B cell (primary cell): ENCODE data around the gene PARVA. TPM values are rescaled to one million over a fixed set of nuclear protein-coding genes. Genes with fewer than 3 reads are reported as not detected.

Source experiments
- ATAC-seq: fragments of 200-7000 bp; cut with Tn5 transposase; one replicate; pipeline ENCODE4 v1.10.0; 2021; ENCODE audit warnings: low read depth, mild to moderate bottlenecking, moderate number of reproducible peaks, moderate library complexity
- CTCF ChIA-PET: fragments of 350-600 bp; sonication (Branson Sonifier 250); formaldehyde crosslinking; loops from one replicate; lab custom pipeline; 2021; ENCODE audit warnings: antibody characterized with exemption, inconsistent platforms; lab: Charles Lee
- POLR2A ChIA-PET: fragments of 350-600 bp; sonication (Branson Sonifier 250); formaldehyde crosslinking; loops from one replicate; lab custom pipeline; 2021; ENCODE audit warnings: antibody characterized with exemption; lab: Charles Lee
- DNase-seq: peaks from one replicate; pipeline ENCODE4 v3.0.0; 2013
- H2AFZ ChIP-seq: 2 replicates; pipeline ENCODE4 v1.6.1; 2012; ENCODE audit warnings: mild to moderate bottlenecking, low read depth, low read length; ENCODE audit not compliant: insufficient read depth, poor library complexity, severe bottlenecking
- H3K27ac ChIP-seq, 2 donors: 1 replicate in 1 of 2; 2 replicates in 1 of 2; pipeline ENCODE4 v1.5.1; 2012 to 2013; ENCODE audit warnings: low read length in 2 of 2, mild to moderate bottlenecking in 2 of 2, moderate library complexity in 1 of 2
- H3K27me3 ChIP-seq, 4 experiments: fragments of 200-600 bp in 1 of 4; sonication (generic) in 1 of 4; replicated peaks in 1 of 4; 1 replicate in 2 of 4; 2 replicates in 2 of 4; pipeline versions ENCODE4 v1.6.1 to v1.7.0; 2013 to 2016; ENCODE audit warnings: low read length in 3 of 4, mild to moderate bottlenecking in 2 of 4, mixed read lengths in 1 of 4, moderate library complexity in 1 of 4; ENCODE audit not compliant: insufficient read depth in 4 of 4, control insufficient read depth in 3 of 4; ENCODE audit errors: control extremely low read depth in 1 of 4
- H3K36me3 ChIP-seq, 2 experiments: replicated peaks in 1 of 2; 1 replicate in 1 of 2; 2 replicates in 1 of 2; pipeline versions ENCODE4 v1.6.1 to v1.7.1; 2013; ENCODE audit warnings: low read length in 1 of 2; ENCODE audit not compliant: insufficient read depth in 2 of 2, control insufficient read depth in 1 of 2; ENCODE audit errors: control extremely low read depth in 1 of 2, extremely low read depth in 1 of 2
- H3K4me1 ChIP-seq, 2 donors: fragments of 200-600 bp in 1 of 2; sonication (generic) in 1 of 2; 1 replicate in 1 of 2; 2 replicates in 1 of 2; pipeline versions ENCODE4 v1.5.1 to v1.6.1; 2013 to 2017; ENCODE audit warnings: low read length in 2 of 2; ENCODE audit not compliant: control insufficient read depth in 2 of 2, insufficient read depth in 2 of 2
- H3K4me2 ChIP-seq: replicated peaks from 2 replicates; pipeline ENCODE3; 2012; ENCODE audit warnings: mild to moderate bottlenecking, low read depth, low read length; ENCODE audit not compliant: poor library complexity, severe bottlenecking
- H3K4me3 ChIP-seq, 5 experiments: fragments of 200-600 bp in 1 of 5; sonication (generic) in 1 of 5; 1 replicate in 3 of 5; 2 replicates in 2 of 5; pipeline versions ENCODE4 v1.5.1 to v1.7.0; 2011 to 2016; ENCODE audit warnings: low read length in 4 of 5, mild to moderate bottlenecking in 4 of 5, low read depth in 2 of 5, control low read depth in 1 of 5, moderate library complexity in 1 of 5; ENCODE audit not compliant: insufficient read depth in 1 of 5; ENCODE audit errors: control extremely low read depth in 1 of 5, extremely low read depth in 1 of 5
- H3K79me2 ChIP-seq: fragments of 200-600 bp; sonication (generic); one replicate; pipeline ENCODE4 v1.6.0; 2016; ENCODE audit warnings: low read length; ENCODE audit not compliant: control insufficient read depth, insufficient read depth
- H3K9ac ChIP-seq: fragments of 200-600 bp; sonication (generic); 2 replicates; pipeline ENCODE4 v1.6.1; 2017; ENCODE audit warnings: mild to moderate bottlenecking, low read length, moderate library complexity
- H3K9me3 ChIP-seq, 3 donors: one replicate each; pipeline versions ENCODE4 v1.6.1 to v1.7.1; 2013; ENCODE audit warnings: low read length in 2 of 3; ENCODE audit not compliant: control insufficient read depth in 2 of 3, insufficient read depth in 1 of 3; ENCODE audit errors: control extremely low read depth in 1 of 3
- H4K20me1 ChIP-seq: 2 replicates; pipeline ENCODE4 v1.6.0; 2012; ENCODE audit warnings: mild to moderate bottlenecking, low read length; ENCODE audit not compliant: insufficient read depth, control insufficient read depth, poor library complexity, severe bottlenecking
- H3K27ac Mint-ChIP-seq: one replicate; pipeline ENCODE4 v1.8.0; 2021; ENCODE audit warnings: mixed read lengths
- H3K27me3 Mint-ChIP-seq: one replicate; pipeline ENCODE4 v1.8.0; 2021; ENCODE audit warnings: mixed read lengths
- H3K4me1 Mint-ChIP-seq: one replicate; pipeline ENCODE4 v1.8.0; 2021; ENCODE audit warnings: mixed read lengths
- H3K4me3 Mint-ChIP-seq: one replicate; pipeline ENCODE4 v1.8.0; 2021; ENCODE audit warnings: mixed read lengths
- H3K9me3 Mint-ChIP-seq: one replicate; pipeline ENCODE4 v1.8.0; 2022; ENCODE audit warnings: mixed read lengths; ENCODE audit not compliant: insufficient read depth
- CTCF ChIP-seq: fragments of 200-600 bp; IDR thresholded peaks from one replicate; pipeline ENCODE4 v1.8.0; 2022; ENCODE audit warnings: antibody characterized with exemption, mild to moderate bottlenecking
- EZH2 ChIP-seq: IDR thresholded peaks from 2 replicates; pipeline ENCODE4 v1.6.1; 2012; ENCODE audit warnings: borderline replicate concordance, low read depth, mild to moderate bottlenecking, moderate library complexity, low read length; ENCODE audit not compliant: insufficient read depth, poor library complexity, severe bottlenecking
- WGBS: methylation state at CpG from one replicate; pipeline ENCODE4 v1.1.5; 2013; ENCODE audit warnings: missing lambda C conversion rate; ENCODE audit not compliant: insufficient coverage; 5-methylcytosine and 5-hydroxymethylcytosine counted together
- intact Hi-C: fragments of 100-400 bp; cut with micrococcal nuclease; formaldehyde crosslinking; loops from one replicate; pipeline ENCODE4 v1.10.0; 2022
- polyA plus RNA-seq: library from polyadenylated mRNA; depleted of rRNA; stranded (reverse); fragments of >200 nt; gene quantifications from 2 replicates; pipeline ENCODE4 v1.2.3, GENCODE V29; 2012
- total RNA-seq, 2 donors: library from RNA; stranded (reverse); fragments of 120-200 nt in 1 of 2; gene quantifications; 1 replicate in 1 of 2; 2 replicates in 1 of 2; pipeline versions ENCODE4 v1.2.3 to v1.2.4, GENCODE V29; 2013 to 2022

The PARVA gene
- total and polyA plus RNA-seq, 2 donors (not counting 1 experiment from before 2014, with no cell fraction given): not detected

- Histone ChIP-seq H3K27me3 (peaks cover 0 to 4% (median 0%) of the 10 kb centered on the region in 4 experiments), H3K36me3 (no peaks in the 10 kb centered on the region), H3K4me3 (no peak overlapping the region), H3K27ac (no peak overlapping the region), H3K4me2 (no peak overlapping the region), H3K4me1 (no peaks in the 10 kb centered on the region), H2AFZ (no peak overlapping the region), H3K9ac (no peak overlapping the region), H3K79me2 (no peaks in the 10 kb centered on the region), H3K9me3 (no peaks in the 10 kb centered on the region), H4K20me1 (no peaks in the 10 kb centered on the region)
- ATAC-seq (no peak), DNase-seq (no peak)
- H3K27ac Mint-ChIP-seq: no peak overlapping the region
- ChIA-PET CTCF (no interaction called here), POLR2A (no interaction called here)
- intact Hi-C loops: no loop called here
- H3K27me3 Mint-ChIP-seq: peaks cover 33% of the 10 kb centered on the region
- H3K9me3 Mint-ChIP-seq: no peaks in the 10 kb centered on the region
- no peak overlapping the region for H3K4me3 Mint-ChIP-seq
- no CpG with 5 or more reads among the region's 3 CpGs for WGBS
- H3K4me1 Mint-ChIP-seq: no peaks in the 10 kb centered on the region
- TF ChIP-seq EZH2 (no peak), CTCF (no peak)
Measured at GRCh38 chr11:12409621-12410005, 32.2 kb downstream of the PARVA start.

GRCh38 chr11:12410006-12410728 is 32.8 kb downstream of the PARVA start:
- no peak overlapping the region for H3K27ac ChIP-seq
- Mint-ChIP-seq H3K4me1 (no peaks in the 10 kb centered on the region), H3K27ac (no peak overlapping the region), H3K9me3 (no peaks in the 10 kb centered on the region), H3K27me3 (peaks cover 36% of the 10 kb centered on the region), H3K4me3 (no peak overlapping the region)
- H3K4me1 ChIP-seq: no peaks in the 10 kb centered on the region
- H3K9ac ChIP-seq: no peak overlapping the region
- intact Hi-C loops: no loop called here
- ChIA-PET POLR2A (no interaction called here), CTCF (no interaction called here)
- H3K36me3 ChIP-seq: no peaks in the 10 kb centered on the region
- no peak overlapping the region for H3K4me2 ChIP-seq
- DNase-seq: no peak
- WGBS: 70% methylated on average over 6 of the region's 10 CpGs
- no peak for ATAC-seq
- no peaks in the 10 kb centered on the region for H4K20me1 ChIP-seq
- TF ChIP-seq CTCF (no peak), EZH2 (no peak)
- H3K27me3 ChIP-seq: peaks cover 0 to 4% (median 0%) of the 10 kb centered on the region in 4 experiments
- H3K9me3 ChIP-seq: no peaks in the 10 kb centered on the region
- no peaks in the 10 kb centered on the region for H3K79me2 ChIP-seq
- no peak overlapping the region for H3K4me3 ChIP-seq
- no peak overlapping the region for H2AFZ ChIP-seq
